ENCODE results near the gene FHIT.

FHIT gene

GRCh38 chr3:60523536-60523935 lies 727.7 kb downstream of the FHIT start:
- DNase-seq (ENCODE audit: low read depth in 2 of 2, low spot score in 1 of 2): no peak

DNA sequence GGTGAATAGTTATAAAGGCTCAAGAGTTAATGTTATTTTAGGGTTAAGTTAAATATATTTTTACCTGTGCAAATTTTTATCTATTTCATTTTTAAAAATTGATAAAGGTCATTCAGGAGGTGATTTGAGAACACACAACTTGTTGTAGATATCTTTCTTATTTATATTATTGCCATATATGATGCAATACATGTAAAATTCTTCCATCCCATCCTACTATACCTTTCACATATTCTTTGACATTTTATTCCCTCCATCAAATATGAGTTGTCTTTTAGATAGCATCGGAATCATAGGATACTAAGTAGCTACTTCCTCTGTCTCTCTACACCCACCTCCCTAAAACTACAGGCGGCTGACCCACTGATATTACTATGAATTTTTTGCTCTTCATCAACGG lies 734.1 kb downstream of the FHIT start:
- DNase-seq (ENCODE audit: low read depth in 2 of 2, low spot score in 1 of 2): no peak

DNA sequence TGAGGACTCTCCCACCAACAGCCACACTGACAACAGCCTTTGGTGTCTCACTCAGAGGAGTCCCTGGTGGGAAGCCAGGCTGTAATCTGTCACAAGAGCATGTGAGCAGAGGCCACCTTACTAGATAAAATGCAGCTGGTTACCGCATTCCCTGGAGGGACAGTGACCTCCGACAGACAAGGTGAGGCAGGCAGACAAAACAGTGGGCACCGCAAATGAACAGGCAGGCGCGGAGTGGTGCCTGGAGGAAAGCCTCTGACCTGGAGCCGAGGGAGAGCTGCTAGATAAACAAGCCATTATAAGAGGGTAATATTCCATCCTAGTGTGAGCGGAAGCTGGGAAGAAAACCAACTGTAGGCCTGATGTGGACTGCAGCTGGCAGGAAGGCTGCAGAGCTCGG lies 736.4 kb downstream of the FHIT start:
- no peak for DNase-seq (ENCODE audit: low read depth in 2 of 2, low spot score in 1 of 2)

DNA sequence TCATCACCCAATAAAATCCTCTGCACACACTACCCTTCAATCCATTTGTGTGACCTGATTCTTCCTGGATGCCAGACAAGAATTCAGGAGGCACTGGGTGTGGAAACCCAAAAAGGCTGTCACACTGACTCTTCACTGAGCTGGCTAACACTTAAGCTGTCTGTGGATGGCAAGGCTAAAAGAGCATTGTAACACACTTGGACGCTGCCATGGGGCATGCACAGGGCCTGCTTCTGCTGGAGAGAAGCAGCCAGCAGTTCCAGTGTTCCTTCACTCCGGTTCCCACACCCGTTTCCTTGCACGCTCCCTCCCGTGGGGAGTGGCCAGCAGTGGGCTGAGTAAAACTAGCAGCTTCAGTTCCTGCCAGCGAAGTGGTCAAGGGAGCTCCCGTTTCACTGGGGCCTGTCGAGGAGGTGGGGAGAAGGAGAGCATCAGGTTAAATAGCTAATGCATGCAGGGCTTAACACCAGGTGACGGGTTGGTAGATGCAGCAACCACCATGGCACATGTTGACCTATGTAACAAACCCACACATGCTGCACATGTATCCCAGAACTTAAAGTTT lies 737.1 kb downstream of the FHIT start:
- DNase-seq (ENCODE audit: low read depth in 2 of 2, low spot score in 1 of 2): no peak

GRCh38 chr3:60513241-60513640 lies 738.0 kb downstream of the FHIT start:
- no peak for DNase-seq (ENCODE audit: low read depth in 2 of 2, low spot score in 1 of 2)

DNA sequence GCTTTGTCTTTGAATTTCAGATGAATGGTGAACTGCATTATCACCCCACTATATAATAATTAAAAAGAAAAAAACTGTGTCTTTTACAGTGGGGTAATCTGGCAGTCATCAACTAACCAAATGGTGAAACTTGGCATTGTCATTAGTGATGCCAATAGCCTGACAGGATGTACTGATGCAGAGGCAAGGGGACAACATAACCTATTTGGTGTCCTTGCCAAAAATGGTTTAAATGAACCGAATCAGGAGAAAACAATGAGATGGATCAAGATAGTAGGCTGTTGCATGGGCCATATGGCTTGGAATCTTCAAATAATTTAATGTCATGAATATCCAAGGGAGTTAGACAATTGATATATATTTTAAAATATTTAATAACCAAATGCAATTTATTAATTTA lies 738.7 kb downstream of the FHIT start:
- no peak for DNase-seq (ENCODE audit: low read depth in 2 of 2, low spot score in 1 of 2)

GRCh38 chr3:60509471-60509870 lies 741.8 kb downstream of the FHIT start:
- no peak for DNase-seq (ENCODE audit: low read depth in 2 of 2, low spot score in 1 of 2)

- no peak for DNase-seq (ENCODE audit: low read depth in 2 of 2, low spot score in 1 of 2)
Observed at GRCh38 chr3:60504827-60505457, 746.3 kb downstream of the FHIT start.

GRCh38 chr3:60501314-60501713 lies 749.9 kb downstream of the FHIT start:
- no peak for DNase-seq (ENCODE audit: low read depth in 2 of 2, low spot score in 1 of 2)

DNA sequence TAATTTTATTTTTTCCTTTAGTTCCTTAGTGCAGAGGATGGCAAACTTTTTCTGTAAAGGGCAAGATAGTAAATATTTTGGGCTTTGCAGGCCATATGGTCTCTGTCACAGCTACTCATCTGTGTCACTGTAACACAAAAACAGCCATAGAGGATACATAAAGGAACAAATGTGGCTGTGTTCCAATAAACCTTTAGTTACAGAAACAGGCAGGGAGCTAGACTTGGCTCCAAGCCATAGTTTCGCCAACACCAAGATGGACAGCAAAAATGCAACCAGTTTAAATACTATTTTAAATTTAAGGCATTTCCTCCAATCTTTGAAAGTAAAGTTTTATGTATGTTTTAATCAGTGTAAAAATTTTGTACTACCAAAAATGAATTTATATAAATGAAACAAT lies 753.4 kb downstream of the FHIT start:
- no peak for DNase-seq (ENCODE audit: low read depth in 2 of 2, low spot score in 1 of 2)

DNA sequence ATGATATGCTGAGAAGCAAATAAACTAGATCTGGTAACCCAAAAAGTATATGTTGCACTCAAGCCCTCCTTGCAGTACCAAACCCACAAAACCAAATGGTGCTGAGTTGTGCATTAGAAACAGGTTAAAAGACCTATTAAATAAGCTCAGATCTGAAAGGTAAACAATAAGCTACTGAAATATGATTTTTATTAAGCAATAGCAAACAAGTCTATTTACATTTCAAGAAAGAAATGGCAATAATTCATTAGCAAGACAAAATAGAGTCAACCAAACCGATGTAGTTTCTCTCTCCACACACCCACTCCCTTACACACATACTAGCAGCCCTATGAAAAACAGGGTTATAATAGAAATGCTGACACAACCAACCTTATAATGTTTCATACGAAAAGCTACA lies 760.3 kb downstream of the FHIT start:
- no peak for DNase-seq (ENCODE audit: low read depth in 2 of 2, low spot score in 1 of 2)

GRCh38 chr3:60475096-60475495 lies 776.2 kb downstream of the FHIT start:
- no peak for DNase-seq (ENCODE audit: low read depth in 2 of 2, low spot score in 1 of 2)

- no peak for DNase-seq (ENCODE audit: low read depth in 2 of 2, low spot score in 1 of 2)
Observed at GRCh38 chr3:60469481-60469880, 781.8 kb downstream of the FHIT start.

DNA sequence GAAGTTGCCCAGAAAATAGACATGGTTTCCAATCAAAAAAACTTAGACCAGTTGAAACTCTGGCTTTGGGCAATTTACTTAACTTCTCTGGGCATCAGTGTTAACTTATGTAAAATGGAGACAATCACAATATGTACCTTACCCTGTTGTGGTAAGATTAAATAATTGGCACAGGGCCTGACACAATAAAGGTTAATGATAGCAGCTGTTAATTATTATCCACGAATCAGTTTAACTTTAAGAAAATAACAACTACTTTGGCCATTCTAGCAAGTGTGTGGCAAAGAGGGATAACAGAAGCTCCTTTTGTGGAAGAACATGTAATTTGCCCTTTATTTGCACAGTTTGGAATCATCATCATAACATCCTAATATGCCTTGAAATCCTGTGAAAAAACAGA lies 787.6 kb downstream of the FHIT start:
- no peak for DNase-seq (ENCODE audit: low read depth in 2 of 2, low spot score in 1 of 2)

DNA sequence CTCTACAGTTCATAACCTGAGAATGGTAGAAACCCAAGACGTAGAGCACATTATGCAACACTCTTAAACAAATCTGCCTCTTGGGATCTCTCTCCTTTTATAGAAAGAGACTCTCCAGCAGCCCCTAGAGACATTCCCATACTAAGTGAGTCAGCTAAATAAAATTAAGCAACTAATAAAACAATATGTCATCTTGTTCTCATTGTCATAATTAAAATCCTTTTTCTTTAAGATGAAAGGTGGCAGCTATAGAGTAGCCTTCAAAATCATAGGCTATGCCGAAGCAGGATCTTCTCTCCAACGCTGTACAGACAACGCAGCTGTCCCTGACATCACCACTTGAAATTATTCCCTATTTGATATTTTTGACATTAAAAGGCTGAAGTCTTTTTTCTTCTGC lies 790.0 kb downstream of the FHIT start:
- no peak for DNase-seq (ENCODE audit: low read depth in 2 of 2, low spot score in 1 of 2)

DNA sequence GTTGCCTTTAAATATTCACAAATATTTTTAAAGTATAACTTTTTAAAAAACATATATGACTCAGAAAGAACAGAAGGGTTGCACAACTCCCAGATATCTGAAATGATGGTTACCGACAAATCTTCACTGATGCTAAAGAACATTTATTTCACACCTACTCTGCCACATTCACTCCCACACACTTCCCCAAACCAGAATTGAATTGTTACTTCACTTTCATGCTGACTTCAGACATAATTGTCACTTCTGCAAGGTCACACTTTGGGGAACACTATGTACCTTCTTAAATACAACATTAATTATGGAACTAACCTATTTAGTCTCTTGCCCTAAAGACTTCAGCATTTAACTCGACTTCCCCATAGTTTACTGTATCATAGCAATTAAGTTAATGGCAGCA lies 795.1 kb downstream of the FHIT start:
- DNase-seq (ENCODE audit: low read depth in 2 of 2, low spot score in 1 of 2): no peak

DNA sequence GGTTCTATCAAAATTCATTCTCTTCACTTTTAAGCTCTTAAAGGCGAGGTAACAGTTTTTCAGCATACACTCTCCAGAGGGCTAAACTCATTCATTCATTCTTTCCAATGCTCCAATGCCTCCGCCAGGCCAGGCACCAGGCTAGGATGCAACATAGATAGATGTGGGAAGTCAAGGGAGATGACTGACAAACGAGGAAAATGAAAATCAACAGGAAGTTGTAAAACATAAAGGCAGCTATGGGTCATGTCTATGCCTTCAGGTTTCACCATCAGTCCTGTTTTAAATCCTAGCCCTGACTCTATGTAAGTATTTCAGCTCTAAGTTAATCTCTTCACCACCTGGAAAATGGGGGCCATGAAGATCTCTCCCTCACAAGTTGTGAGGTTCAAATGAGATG lies 797.9 kb downstream of the FHIT start:
- DNase-seq (ENCODE audit: low read depth in 2 of 2, low spot score in 1 of 2): no peak

DNA sequence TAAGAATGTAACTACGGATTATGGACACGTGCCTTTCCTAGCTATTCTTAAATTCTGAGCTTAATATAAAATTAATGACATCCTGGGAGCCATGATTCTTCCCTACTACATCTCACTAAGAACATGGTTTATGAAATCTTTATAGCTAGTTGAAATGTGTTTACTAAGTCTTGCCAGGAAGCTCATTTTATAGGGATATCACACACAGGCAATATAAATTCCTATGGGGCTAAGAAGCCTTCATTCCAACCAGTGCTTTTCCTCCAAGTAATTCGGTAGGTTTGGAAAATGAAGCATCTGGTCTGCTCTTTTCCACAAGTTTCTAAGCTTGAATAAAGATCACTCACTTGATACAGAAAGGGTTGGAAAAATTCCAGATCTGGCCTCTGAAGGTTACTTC lies 802.6 kb downstream of the FHIT start:
- DNase-seq (ENCODE audit: low read depth in 2 of 2, low spot score in 1 of 2): no peak

DNA sequence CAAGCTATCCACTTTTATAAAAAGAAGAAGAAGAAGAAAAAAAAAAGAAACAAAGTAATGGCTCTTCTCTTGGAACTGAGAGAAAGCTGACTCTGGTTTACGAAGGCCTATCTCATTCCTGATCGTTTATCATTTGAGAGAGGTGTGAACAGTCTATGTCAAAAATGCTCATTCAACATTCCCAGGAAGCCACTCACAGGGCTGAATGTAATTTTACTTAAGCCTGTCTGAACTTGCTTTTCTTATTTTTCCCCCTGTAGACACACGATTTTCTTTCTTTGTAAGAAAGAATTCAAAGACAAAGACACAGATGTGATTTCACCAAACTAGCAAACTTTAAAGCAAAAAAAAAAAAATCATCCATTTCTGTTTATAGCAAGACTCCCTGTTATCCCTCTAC lies 805.8 kb downstream of the FHIT start:
- no peak for DNase-seq (ENCODE audit: low read depth in 2 of 2, low spot score in 1 of 2)

- no peak for DNase-seq (ENCODE audit: low read depth in 2 of 2, low spot score in 1 of 2)
Observed at GRCh38 chr3:60444898-60445437, 806.3 kb downstream of the FHIT start.

DNA sequence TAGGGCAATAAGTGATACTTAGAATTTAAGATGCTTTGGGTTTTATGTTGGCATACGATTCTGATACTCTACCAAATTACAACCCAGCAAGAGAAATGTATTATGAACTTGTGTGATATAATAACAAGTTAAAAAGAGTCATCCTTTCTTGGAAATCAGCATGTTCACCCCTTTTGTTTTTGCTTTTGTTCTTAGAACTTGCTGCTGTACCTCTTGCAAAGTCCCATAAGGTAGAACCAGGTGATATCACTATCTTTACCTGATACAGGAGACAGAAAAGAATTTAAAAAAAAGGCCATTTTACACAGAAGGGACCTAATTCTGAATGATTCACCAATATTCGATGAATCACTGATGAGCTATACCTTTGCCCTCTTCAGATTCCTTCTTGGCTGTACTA lies 810.4 kb downstream of the FHIT start:
- no peak for DNase-seq (ENCODE audit: low read depth in 2 of 2, low spot score in 1 of 2)

DNA sequence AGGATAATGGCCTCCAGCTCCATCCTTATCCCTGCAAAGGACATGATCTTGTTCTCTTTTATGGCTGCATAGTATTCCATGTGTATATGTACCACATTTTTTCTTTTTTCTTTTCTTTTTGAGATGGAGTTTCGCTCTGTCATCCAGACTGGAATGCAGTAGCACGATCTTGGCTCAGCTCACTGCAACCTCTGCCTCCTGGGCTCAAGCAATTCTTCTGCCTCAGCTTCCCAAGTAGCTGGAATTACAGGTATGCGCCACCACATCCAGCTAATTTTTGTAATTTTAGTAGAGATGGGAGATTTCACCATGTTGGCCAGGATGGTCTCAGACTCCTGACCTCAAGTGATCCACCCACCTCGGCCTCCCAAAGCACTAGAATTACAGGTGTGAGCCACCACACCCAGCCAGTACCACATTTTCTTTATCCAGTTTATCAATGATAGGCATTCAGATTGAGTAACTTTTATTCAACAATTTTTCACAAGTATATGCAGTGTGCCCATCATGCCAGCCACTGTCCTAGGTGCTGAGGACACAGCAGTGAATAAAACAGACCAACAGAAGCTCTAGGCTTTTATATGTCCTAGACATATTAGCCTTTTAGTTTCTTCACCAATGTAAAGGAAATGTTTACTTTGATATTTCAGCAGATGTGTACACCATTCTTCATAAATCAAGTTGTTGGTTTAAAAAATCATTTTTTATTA lies 815.2 kb downstream of the FHIT start:
- no peak for DNase-seq (ENCODE audit: low read depth in 2 of 2, low spot score in 1 of 2)

DNA sequence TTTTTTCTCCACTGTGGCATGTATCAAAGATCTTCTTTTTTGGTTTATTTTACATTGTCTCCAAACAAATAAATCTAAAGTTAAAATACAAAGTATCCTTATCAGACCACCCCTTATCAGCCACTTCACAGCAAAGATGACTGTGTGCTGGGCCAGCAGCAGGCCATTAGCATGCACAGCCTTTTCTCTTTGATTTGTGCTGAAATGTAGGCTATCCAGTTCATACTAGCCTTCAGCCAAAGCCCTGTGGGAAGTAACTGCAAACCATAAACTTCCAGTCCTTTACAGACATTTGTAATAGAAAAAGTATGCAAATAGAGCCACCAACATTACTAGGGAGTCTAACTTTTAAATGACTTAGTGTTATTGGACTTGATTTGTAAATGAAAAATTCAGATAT lies 816.3 kb downstream of the FHIT start:
- no peak for DNase-seq (ENCODE audit: low read depth in 2 of 2, low spot score in 1 of 2)

Measured in stimulated activated CD8-positive, alpha-beta memory T cell treated with anti-CD3 and anti-CD28 coated beads, Interleukin-4, amount 100 ng/mL, for 1 hour (primary cell).